Smooth muscle cell (in vitro differentiated cells): ENCODE results near the gene LFNG. TPM values are rescaled to one million over a fixed set of nuclear protein-coding genes. Genes with fewer than 3 reads are reported as not detected.

Source experiments
- DNase-seq: peaks from one replicate; lab custom pipeline; 2025; ENCODE audit not compliant: unreplicated experiment; lab: John Stamatoyannopoulos, UW
- H2AFZ ChIP-seq: fragments of 200-600 bp; sonication (generic); 2 replicates; pipeline ENCODE4 v1.6.0; 2016; ENCODE audit warnings: antibody characterized with exemption, low read depth, mild to moderate bottlenecking
- H3F3A ChIP-seq: fragments of 200-600 bp; sonication (generic); 2 replicates; pipeline ENCODE4 v1.6.0; 2017; ENCODE audit warnings: antibody characterized with exemption, low read depth
- H3K27ac ChIP-seq: fragments of 200-600 bp; sonication (generic); 2 replicates; pipeline ENCODE4 v1.5.1; 2016; ENCODE audit warnings: low read depth, mild to moderate bottlenecking
- H3K27me3 ChIP-seq: fragments of 200-600 bp; sonication (generic); 2 replicates; pipeline ENCODE4 v1.6.1; 2016; ENCODE audit warnings: low read depth, mild to moderate bottlenecking
- H3K36me3 ChIP-seq: fragments of 200-600 bp; sonication (generic); 2 replicates; pipeline ENCODE4 v1.5.1; 2016; ENCODE audit warnings: low read depth
- H3K4me1 ChIP-seq: fragments of 200-600 bp; sonication (generic); 2 replicates; pipeline ENCODE4 v1.5.1; 2016; ENCODE audit warnings: low read depth
- H3K4me2 ChIP-seq: fragments of 200-600 bp; sonication (generic); 2 replicates; pipeline ENCODE4 v1.6.0; 2016; ENCODE audit warnings: mild to moderate bottlenecking
- H3K4me3 ChIP-seq: fragments of 200-600 bp; sonication (generic); 2 replicates; pipeline ENCODE4 v1.5.1; 2016; ENCODE audit warnings: mild to moderate bottlenecking
- H3K79me2 ChIP-seq: fragments of 200-600 bp; sonication (generic); 2 replicates; pipeline ENCODE4 v1.6.0; 2016; ENCODE audit warnings: low read depth, mild to moderate bottlenecking
- H3K9ac ChIP-seq: fragments of 200-600 bp; sonication (generic); 2 replicates; pipeline ENCODE4 v1.6.0; 2016; ENCODE audit warnings: low read depth
- H3K9me3 ChIP-seq: fragments of 200-600 bp; sonication (generic); replicated peaks from 2 replicates; pipeline ENCODE4 v1.5.1; 2016; ENCODE audit warnings: low read depth
- H4K20me1 ChIP-seq: fragments of 200-600 bp; sonication (generic); 2 replicates; pipeline ENCODE4 v1.6.0; 2016; ENCODE audit warnings: low read depth
- WGBS: methylation state at CpG from one replicate; pipeline ENCODE4 v1.1.7; 2016; ENCODE audit warnings: low lambda C conversion rate; 5-methylcytosine and 5-hydroxymethylcytosine counted together
- polyA plus RNA-seq: library from polyadenylated mRNA; unstranded; fragments of >200 nt; fragmentation: Nextera tagmentation; extraction: Ambion mirVana; gene quantifications from 2 replicates; pipeline ENCODE4 v1.2.1, GENCODE V29; 2016
- total RNA-seq: library from RNA; depleted of rRNA; stranded (reverse); fragments of >200 nt; gene quantifications from 2 replicates; pipeline ENCODE4 v1.2.3, GENCODE V29; 2014
- TF ChIP-seq, protein P1 (sequence below): fragments of 200-600 bp; sonication (generic); IDR thresholded peaks from 2 replicates; pipeline ENCODE4 v1.5.1; 2017; ENCODE audit warnings: borderline replicate concordance, mild to moderate bottlenecking, antibody characterized with exemption; ENCODE audit not compliant: insufficient read depth, poor library complexity, severe bottlenecking

Gene LFNG
- total and polyA plus RNA-seq, 2 experiments from 2014 or later, result 6.0 to 9.8 TPM

DNA sequence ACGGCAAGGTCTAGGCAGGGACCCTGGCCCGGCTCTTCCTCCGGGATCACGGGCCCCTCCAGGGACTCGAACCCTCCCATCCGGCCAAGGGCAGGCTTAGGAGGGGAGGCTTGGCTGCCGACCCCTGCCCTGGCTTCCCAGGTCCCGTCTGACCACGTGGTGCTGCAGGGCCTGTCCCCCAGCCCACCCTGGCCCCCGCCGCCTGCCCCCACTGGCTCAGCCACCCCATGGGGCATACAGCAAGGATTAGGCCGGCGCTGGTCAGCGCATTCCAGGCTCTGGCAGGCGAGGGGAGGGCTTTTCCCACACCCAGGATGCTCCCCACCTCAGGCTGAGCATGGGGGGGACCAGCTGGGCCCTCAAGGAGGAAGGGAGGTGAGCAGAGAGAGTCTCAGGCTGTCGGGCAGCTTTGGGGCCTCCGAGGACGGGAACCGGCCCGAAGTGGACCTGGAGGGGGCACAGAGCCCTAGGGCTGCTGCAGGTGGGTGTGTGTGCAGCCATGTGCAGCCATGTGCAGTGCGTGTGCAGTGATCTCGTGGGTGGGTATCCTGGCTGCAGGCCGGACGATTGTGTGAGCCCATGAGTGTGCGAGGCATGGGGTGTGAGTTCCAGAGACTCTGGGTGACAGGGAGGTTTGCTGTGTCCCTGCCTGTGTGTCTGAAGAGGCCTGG is 42.7 kb upstream of the LFNG start:
- H3F3A ChIP-seq, result no peaks in the 10 kb centered on the region
- H3K4me2 ChIP-seq, result no peak overlapping the region
- H3K4me1 ChIP-seq, result peaks cover 15% of the 10 kb centered on the region
- no peak overlapping the region for H3K4me3 ChIP-seq
- TF ChIP-seq, protein P1, sequence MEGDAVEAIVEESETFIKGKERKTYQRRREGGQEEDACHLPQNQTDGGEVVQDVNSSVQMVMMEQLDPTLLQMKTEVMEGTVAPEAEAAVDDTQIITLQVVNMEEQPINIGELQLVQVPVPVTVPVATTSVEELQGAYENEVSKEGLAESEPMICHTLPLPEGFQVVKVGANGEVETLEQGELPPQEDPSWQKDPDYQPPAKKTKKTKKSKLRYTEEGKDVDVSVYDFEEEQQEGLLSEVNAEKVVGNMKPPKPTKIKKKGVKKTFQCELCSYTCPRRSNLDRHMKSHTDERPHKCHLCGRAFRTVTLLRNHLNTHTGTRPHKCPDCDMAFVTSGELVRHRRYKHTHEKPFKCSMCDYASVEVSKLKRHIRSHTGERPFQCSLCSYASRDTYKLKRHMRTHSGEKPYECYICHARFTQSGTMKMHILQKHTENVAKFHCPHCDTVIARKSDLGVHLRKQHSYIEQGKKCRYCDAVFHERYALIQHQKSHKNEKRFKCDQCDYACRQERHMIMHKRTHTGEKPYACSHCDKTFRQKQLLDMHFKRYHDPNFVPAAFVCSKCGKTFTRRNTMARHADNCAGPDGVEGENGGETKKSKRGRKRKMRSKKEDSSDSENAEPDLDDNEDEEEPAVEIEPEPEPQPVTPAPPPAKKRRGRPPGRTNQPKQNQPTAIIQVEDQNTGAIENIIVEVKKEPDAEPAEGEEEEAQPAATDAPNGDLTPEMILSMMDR, result no peak
- no peak overlapping the region for H3K27ac ChIP-seq
- H3K27me3 ChIP-seq, result no peaks in the 10 kb centered on the region
- no peak overlapping the region for H2AFZ ChIP-seq
- DNase-seq, result no peak
- 86% methylated on average over 25 of the region's 25 CpGs for WGBS
- H3K79me2 ChIP-seq, result no peaks in the 10 kb centered on the region
- H4K20me1 ChIP-seq, result no peaks in the 10 kb centered on the region
- no peaks in the 10 kb centered on the region for H3K36me3 ChIP-seq
- no peak overlapping the region for H3K9ac ChIP-seq
- no peaks in the 10 kb centered on the region for H3K9me3 ChIP-seq

DNA sequence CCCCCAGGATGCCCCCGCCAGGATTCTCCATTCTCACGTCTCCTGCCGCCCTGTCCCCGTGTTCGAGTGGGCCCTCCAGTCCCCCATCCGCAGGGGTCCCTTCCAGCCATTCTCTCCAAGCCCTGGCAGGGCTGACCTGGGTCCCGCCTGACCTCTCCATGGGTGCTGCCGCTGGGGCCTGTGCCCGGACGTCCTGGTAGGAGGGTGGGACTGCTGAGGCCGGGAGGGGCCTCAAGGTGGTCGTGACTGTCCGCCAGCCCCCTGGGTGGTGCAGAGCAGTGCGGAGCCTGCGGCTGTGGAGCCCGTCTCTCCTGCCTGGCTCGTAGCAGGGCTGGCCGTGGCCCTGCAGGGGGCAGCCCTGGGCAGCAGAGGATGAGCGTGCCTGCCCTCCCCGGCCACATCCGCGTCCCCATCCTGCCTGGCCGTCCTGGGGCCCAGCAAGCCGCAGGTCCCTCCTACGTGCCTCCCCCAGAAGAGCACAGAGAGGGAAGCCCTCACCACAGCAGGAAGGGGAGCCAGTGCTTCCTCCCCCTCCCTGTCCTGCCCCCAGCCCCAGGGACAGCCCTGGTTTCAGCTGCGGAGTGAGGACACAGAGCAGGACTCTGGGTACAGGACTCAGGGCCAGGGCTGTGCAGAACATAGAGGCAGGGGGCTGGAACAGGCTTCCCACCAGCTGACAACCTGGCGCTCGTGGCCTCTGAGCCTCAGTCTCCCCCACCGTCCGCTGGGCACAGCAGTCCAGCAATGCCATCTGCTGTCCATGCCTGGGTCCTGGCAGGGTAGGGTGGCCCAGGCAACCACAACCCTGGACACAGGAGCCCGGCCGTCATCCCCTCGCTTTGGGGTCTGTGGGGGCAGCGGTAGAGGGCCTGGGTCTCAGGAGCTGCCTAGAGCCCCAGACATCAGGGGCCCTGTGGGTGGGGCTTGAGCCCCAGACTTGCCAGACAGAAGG is 41.9 kb upstream of the LFNG start:
- H3K36me3 ChIP-seq, result no peaks in the 10 kb centered on the region
- no peak overlapping the region for H3K9ac ChIP-seq
- H3K27ac ChIP-seq, result no peak overlapping the region
- peaks cover 15% of the 10 kb centered on the region for H3K4me1 ChIP-seq
- DNase-seq, result peak; percentile 19
- TF ChIP-seq, protein P1, result peak; percentile 63
- H2AFZ ChIP-seq, result peak overlapping the region; percentile 30
- no peaks in the 10 kb centered on the region for H3F3A ChIP-seq
- H3K27me3 ChIP-seq, result no peaks in the 10 kb centered on the region
- 44% methylated on average over 31 of the region's 34 CpGs for WGBS
- no peak overlapping the region for H3K4me3 ChIP-seq
- H4K20me1 ChIP-seq, result no peaks in the 10 kb centered on the region
- peak overlapping the region; percentile 68 for H3K4me2 ChIP-seq
- no peaks in the 10 kb centered on the region for H3K79me2 ChIP-seq
- no peaks in the 10 kb centered on the region for H3K9me3 ChIP-seq

DNA sequence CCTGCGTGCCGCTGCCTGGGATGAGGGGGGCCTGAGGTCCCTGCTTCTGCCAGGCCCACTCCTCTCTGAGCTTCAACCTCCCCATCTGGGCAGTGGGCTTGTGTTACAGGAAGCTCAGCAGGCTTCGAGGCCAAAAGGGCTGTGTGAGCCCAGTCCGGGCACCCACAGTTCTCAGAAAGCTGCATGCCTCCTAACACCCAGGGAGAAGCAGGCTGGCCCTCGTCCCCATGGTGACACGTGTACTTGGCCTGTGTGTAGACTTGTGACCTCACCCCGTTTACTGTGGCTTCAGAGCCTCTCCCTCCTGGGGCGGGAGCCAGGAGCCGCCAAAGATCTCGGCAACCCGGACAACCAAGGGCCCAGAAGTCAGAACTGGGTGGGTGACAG is 41.2 kb upstream of the LFNG start:
- Histone ChIP-seq H3K4me1 (peaks cover 15% of the 10 kb centered on the region), H3F3A (no peaks in the 10 kb centered on the region), H4K20me1 (no peaks in the 10 kb centered on the region), H3K4me2 (peak overlapping the region; percentile 68), H3K27me3 (no peaks in the 10 kb centered on the region), H3K4me3 (no peak overlapping the region), H3K79me2 (no peaks in the 10 kb centered on the region), H3K36me3 (no peaks in the 10 kb centered on the region), H3K9ac (no peak overlapping the region), H3K27ac (no peak overlapping the region), H3K9me3 (no peaks in the 10 kb centered on the region), H2AFZ (no peak overlapping the region)
- TF ChIP-seq, protein P1, result no peak
- WGBS, result 56% methylated on average over 11 of the region's 11 CpGs
- DNase-seq, result no peak
